Thymus (tissue), 11 donors: ENCODE data around the gene SEMA4C. TPM values are rescaled to one million over a fixed set of nuclear protein-coding genes. Genes with fewer than 3 reads are reported as not detected.

ENCODE experiments used
- DNase-seq, 9 donors: peaks; one replicate each; pipeline ENCODE4 v3.0.0-alpha.2; 2013; ENCODE audit warnings: low spot score in 9 of 9, low read depth in 6 of 9, missing footprints in 1 of 9
- H3K27ac ChIP-seq, 2 donors: one replicate each; pipeline ENCODE4 v1.5.1; 2013; ENCODE audit warnings: control low read depth in 1 of 2, low read depth in 1 of 2, low read length in 1 of 2, mild to moderate bottlenecking in 1 of 2, moderate library complexity in 1 of 2
- H3K27me3 ChIP-seq, 2 donors: one replicate each; pipeline ENCODE4 v1.5.1; 2013; ENCODE audit warnings: low read length in 1 of 2; ENCODE audit not compliant: control insufficient read depth in 2 of 2, insufficient read depth in 1 of 2
- H3K36me3 ChIP-seq, 2 donors: one replicate each; pipeline ENCODE4 v1.5.1; 2013; ENCODE audit warnings: low read length in 1 of 2, mild to moderate bottlenecking in 1 of 2, moderate library complexity in 1 of 2; ENCODE audit not compliant: control insufficient read depth in 2 of 2, insufficient read depth in 2 of 2
- H3K4me1 ChIP-seq, 2 donors: one replicate each; pipeline ENCODE4 v1.5.1; 2013; ENCODE audit warnings: low read length in 2 of 2; ENCODE audit not compliant: control insufficient read depth in 2 of 2, insufficient read depth in 2 of 2
- H3K4me3 ChIP-seq, 2 donors: one replicate each; pipeline ENCODE4 v1.5.1; 2013; ENCODE audit warnings: low read length in 2 of 2, control low read depth in 1 of 2, mild to moderate bottlenecking in 1 of 2
- H3K9me3 ChIP-seq, 2 donors: one replicate each; pipeline ENCODE4 v1.5.1; 2013; ENCODE audit warnings: low read length in 1 of 2, mild to moderate bottlenecking in 1 of 2; ENCODE audit not compliant: control insufficient read depth in 2 of 2, insufficient read depth in 1 of 2
- WGBS: extraction: QIAGEN DNeasy Blood & Tissue Kit; methylation state at CpG from one replicate; pipeline ENCODE4 v1.1.7; 2013; 5-methylcytosine and 5-hydroxymethylcytosine counted together
- polyA plus RNA-seq: library from polyadenylated mRNA; stranded (reverse); fragments of 200-250 nt; gene quantifications from one replicate; pipeline ENCODE4 v1.2.3, GENCODE V29; 2013
- total RNA-seq: library from RNA; stranded (reverse); fragments of 120-200 nt; gene quantifications from one replicate; pipeline ENCODE4 v1.2.4, GENCODE V29; 2013
- donor health status: healthy.

SEMA4C gene
- total and polyA plus RNA-seq, 2 donors, result 9.8 to 14.1 TPM

DNA sequence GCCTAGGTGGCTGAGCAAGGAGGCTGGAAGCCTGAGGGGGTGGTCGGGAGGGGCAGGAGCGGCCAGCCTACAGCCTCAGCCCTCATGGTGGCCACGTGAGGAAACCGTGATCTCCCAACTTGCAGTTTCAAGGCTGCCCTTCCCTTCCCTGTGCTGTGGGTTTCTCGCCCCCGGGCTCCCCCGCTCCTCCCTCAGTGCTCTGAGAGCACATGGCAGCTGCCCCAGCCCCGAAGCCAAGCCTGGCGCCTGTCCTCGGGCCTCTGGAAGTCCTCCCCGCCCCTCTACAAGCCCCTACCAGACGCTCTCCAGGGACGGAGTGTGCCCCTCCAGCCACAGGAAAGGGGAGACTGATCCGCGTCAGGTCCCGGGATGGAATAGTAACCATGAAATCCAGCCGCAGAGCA, 25.5 kb downstream of the SEMA4C start:
- Histone ChIP-seq H3K27ac (no peak overlapping the region), H3K4me1 (peaks cover 8 to 9% of the 10 kb centered on the region in 2 donors), H3K4me3 (no peak overlapping the region), H3K27me3 (no peaks in the 10 kb centered on the region), H3K36me3 (peaks cover 25 to 26% of the 10 kb centered on the region in 2 donors), H3K9me3 (peaks cover 0 to 3% of the 10 kb centered on the region in 2 donors)
- DNase-seq, result no peak
- 97% methylated on average over 17 of the region's 17 CpGs for WGBS

DNA sequence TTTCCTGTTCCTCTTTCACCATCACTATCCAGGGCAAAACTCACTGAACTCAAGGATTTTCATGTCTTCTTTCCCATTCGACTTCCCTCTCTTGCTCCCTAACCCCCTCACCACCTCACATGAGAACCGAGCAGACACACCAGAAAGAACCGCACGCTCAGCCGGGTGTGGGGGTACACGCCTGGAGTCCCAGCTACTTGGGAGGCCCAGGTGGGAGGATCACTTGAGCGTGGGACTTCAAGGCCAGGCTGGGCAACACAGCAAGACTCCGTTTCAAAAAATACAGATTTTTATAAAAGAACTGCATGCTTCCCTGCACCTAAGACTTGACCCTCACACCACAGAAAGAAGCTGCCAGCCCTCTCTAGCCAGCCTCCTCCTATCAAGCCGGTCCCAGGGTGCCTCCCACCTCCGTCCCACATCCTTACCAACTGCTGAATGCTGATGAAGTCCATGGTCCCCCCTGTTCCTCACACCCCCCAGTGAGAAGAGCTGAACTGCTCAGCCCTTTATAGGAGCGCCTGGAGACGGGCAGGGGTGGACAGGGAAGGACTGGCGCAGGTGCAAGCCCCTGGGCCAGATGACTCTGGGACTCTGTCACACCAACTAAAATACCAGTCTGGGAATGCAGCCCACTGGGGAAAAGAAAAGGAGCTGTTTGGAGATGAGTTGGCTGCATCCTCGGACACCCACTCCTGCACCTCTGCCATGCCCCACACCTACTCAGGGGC, 26.2 kb downstream of the SEMA4C start, which contains the start of gene ANKRD23:
Gene ANKRD23 (minus strand): TSS at position 484 of the 731 bp plus-strand sequence. CDS start 29 bp downstream, at position 455.
- peaks cover 0 to 3% of the 10 kb centered on the region in 2 donors for H3K9me3 ChIP-seq
- no peak within 1 kb of the TSS for H3K4me3 ChIP-seq
- H3K27ac ChIP-seq, result no peak within 1 kb of the TSS
- H3K36me3 ChIP-seq, result peaks cover 22 to 26% of the 10 kb centered on the region in 2 donors
- 98% methylated on average over 14 of the region's 14 CpGs for WGBS
- H3K4me1 ChIP-seq, result peaks cover 14 to 16% of the 10 kb centered on the region in 2 donors
- no peak for DNase-seq
- H3K27me3 ChIP-seq, result no peaks in the 10 kb centered on the region

DNA sequence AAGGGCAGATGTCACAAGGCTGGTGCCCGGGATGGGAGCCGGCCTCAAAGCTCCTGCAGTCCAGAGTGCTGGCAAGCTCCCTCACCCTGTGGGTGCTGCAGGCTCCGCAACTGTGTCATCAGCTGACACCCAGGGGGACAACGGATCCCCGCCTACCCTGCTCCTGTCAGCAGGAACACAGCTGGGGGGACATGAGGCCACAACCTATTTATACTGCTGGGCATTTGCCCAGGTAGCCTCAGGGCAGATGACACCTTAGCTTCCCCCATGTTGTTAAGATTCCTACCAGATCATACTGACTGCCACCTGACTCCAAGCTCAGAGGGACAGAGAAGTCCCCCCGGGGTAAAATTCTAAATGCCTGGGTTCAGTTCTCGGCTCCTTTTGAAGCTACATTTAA, 27.3 kb downstream of the SEMA4C start:
- Histone ChIP-seq H3K27ac (no peak overlapping the region), H3K9me3 (peaks cover 0 to 3% of the 10 kb centered on the region in 2 donors), H3K4me3 (no peak overlapping the region), H3K27me3 (no peaks in the 10 kb centered on the region), H3K36me3 (peaks cover 18 to 20% of the 10 kb centered on the region in 2 donors), H3K4me1 (peaks cover 14 to 20% of the 10 kb centered on the region in 2 donors)
- 96% methylated on average over 7 of the region's 7 CpGs for WGBS
- DNase-seq, result no peak

DNA sequence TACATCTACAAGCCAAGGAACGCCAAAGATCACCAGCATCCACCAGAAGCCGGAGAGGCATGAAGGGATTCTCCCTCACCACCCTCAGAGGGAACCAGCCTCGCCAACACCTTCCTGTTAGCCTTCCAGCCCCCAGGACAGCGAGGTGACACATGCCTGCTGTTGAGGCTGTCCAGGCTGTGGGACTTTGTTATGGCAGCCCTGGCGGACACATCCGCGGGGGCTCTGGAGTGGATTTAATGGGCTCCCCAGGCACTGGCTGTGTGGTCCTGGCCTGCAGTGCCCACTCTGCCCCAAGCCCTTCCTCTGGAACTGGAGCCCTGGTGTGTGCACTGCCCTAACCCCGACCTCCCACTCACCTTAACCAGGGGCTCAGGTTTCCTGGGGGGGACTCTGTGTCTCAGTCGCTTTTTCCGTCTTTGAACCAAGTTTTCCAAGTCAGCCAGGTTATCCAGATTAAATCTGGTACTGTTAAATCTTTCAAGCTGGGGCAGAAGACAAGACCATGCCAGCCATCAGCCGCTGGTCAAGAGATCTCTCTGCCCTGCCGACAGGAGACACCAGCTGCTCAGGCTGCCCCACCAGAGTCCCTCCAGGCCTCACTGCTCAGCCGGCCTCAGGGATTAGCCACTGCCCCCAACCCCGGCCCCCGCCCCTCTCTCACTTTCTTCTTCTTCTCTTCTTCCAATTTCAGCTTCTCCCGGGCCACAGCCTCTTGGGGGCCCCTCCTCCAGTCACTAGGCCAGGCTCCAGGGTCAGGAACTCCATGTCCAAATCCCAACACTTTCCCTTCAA, 28.0 kb downstream of the SEMA4C start:
- H3K9me3 ChIP-seq, result peaks cover 0 to 3% of the 10 kb centered on the region in 2 donors
- WGBS, result 97% methylated on average over 16 of the region's 16 CpGs
- peaks cover 19 to 20% of the 10 kb centered on the region in 2 donors for H3K36me3 ChIP-seq
- H3K4me3 ChIP-seq, result no peak overlapping the region
- peaks cover 14 to 20% of the 10 kb centered on the region in 2 donors for H3K4me1 ChIP-seq
- DNase-seq, result no peak
- no peak overlapping the region for H3K27ac ChIP-seq
- H3K27me3 ChIP-seq, result no peaks in the 10 kb centered on the region

DNA sequence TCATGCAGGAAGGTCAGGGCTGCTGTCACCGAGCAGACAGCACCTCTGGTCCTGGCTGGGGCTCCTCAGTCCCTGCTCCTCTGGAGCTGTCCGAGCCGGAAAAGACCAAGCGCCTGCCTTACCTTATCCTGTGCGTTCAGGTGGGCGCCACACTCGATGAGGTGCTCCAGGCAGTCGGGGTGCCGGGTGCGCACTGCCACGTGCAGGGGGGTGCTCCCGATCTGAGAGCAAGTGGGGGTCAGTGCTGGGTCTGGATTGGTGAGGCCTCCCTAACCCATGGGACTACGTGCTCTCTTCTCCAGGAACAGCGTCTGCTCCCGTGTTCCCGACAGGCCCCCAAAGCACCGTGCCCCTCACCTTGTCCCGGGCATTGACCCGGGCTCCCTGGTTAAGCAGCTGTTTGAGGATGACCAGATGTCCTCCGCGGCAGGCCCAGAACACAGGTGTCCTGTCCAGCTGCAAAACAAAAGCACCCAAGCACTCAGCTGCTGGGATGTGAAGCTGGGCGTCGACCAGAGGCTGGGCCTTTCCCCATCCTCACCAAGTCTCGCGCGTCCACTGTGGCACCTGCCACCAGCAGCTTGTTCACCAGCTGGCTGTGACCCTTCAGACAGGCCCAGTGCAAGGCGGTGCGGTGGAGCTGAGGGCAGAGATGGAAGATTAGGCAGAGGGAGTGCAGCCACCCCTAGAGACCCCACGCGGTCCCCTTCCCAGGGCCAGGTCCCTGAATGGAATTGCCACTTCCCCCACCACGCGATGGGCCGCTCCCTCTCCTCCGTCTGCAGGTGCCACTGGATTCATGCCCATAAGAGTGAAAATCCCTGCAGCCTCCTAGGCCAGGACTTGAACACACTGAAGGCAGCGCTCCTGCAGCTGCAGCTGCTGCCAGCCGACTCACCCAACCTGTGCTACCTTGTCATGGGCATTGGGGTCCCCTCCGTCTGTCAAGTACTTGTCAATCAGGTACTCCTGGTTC, 29.7 kb downstream of the SEMA4C start:
- 96% methylated on average over 37 of the region's 37 CpGs for WGBS
- Histone ChIP-seq H3K27me3 (no peaks in the 10 kb centered on the region), H3K4me3 (peak overlapping the region in 1 of 2 donors; percentile 26), H3K4me1 (peaks cover 14 to 20% of the 10 kb centered on the region in 2 donors), H3K9me3 (peaks cover 0 to 3% of the 10 kb centered on the region in 2 donors), H3K27ac (peak overlapping the region in 1 of 2 donors; percentile 8), H3K36me3 (peaks cover 14 to 26% of the 10 kb centered on the region in 2 donors)
- no peak for DNase-seq

DNA sequence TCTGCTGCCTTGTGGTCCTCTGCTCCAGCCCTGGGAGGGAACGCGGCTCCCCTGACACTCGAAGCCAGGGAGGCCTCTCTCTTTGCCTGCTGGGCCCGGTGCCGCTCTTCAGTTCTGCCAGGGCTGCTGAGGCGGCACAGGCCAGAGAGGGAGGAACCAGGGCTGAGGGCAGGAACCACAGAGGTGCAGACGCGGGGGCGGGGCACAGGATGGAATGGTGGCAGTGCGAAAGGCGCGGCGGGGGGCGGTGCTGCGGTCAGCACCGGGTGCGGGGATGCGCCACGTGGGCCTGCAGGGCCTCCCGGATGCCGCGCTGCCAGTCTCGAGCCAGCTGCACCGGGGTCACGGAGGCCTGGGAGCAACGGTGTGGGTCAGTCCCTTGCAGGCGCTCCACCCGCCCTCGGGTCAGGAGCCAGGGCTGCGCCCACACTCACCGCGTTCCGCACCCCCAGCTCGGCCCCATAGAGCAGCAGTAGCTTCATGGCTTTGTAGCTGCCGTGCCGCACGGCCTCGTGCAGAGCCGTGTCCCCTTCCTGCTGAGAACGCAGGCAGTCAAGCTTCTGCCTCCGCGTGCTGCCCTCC, 30.5 kb downstream of the SEMA4C start:
- Histone ChIP-seq H3K27ac (peak overlapping the region in 1 of 2 donors; percentile 25), H3K36me3 (peaks cover 15 to 32% of the 10 kb centered on the region in 2 donors), H3K4me3 (peak overlapping the region in 1 of 2 donors; percentile 26), H3K4me1 (peaks cover 14 to 20% of the 10 kb centered on the region in 2 donors), H3K27me3 (no peaks in the 10 kb centered on the region), H3K9me3 (peaks cover 0 to 3% of the 10 kb centered on the region in 2 donors)
- 12% methylated on average over 42 of the region's 42 CpGs for WGBS
- peak in 7 of 9 donors; percentile 50 to 89 (median 73) for DNase-seq

DNA sequence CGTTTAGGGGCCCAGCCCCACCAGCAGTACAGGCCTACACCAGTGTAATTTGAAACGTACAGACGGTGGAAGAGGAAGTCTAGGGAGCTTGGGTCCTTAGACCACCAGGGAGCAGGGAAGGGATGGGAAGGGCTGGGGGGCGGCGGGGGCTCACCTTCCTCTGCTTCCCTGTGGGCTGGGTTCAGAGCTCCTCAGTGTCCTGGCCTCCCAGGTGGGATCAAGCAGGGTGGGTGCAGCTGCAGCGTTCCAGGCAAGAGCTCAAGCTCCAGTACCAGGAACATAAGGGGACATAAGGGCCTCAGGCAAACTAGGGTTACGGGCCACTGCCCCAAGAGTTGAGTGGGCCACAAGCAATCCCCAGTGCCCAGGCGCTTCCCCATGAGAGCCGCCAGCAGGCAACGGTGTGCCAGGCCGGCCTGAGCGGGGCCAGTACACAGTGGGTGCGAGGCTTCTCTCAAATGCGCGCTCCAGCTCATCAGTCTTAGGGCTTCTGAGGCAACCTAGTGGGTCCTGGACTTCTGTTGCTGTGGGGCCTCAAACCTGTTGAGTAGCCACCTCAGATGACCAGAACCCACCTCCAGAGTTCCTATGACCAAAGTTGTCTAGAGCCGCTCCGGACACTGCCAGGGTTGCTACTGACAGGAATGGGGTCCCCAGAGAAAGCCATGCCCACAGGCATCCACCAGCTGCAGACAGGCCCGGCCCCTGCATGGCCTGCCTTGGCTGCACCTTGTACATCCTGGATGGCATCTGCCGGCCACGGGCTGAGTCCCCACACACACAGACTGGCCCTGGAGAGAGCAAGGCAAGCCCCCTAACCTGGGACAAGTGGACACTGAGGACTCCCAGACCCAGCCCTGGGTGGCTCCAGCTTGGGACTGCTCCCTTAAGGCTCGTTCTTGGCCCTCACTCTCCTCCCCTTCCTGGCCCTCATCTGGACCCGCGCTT, 31.3 kb downstream of the SEMA4C start:
- 87% methylated on average over 23 of the region's 23 CpGs for WGBS
- no peaks in the 10 kb centered on the region for H3K27me3 ChIP-seq
- H3K4me1 ChIP-seq, result peaks cover 14 to 20% of the 10 kb centered on the region in 2 donors
- H3K36me3 ChIP-seq, result peaks cover 13 to 29% of the 10 kb centered on the region in 2 donors
- peaks cover 0 to 3% of the 10 kb centered on the region in 2 donors for H3K9me3 ChIP-seq
- no peak for DNase-seq
- H3K4me3 ChIP-seq, result no peak overlapping the region
- H3K27ac ChIP-seq, result peak overlapping the region in 1 of 2 donors; percentile 42
